Activated T-helper 2 cell treated with anti-CD3 and anti-CD28 coated beads, Interferon-gamma antibody, Interleukin-2, Interleukin-4, amounts not matched to agents 10 μg/mL and 5 μg/mL and 100 μg/mL, durations not matched to agents 14 hours and 24 hours and 36 hours (primary cell): ENCODE measurements around the gene CA10. TPM values are rescaled to one million over a fixed set of nuclear protein-coding genes. Genes with fewer than 3 reads are reported as not detected.

Experiments
- DNase-seq: peaks from one replicate; pipeline ENCODE4 v3.0.0; 2021; ENCODE audit warnings: low spot score
- H3K27ac Mint-ChIP-seq: one replicate; pipeline ENCODE4 v1.8.0; 2021; ENCODE audit warnings: mixed read lengths
- H3K27me3 Mint-ChIP-seq: one replicate; pipeline ENCODE4 v1.8.0; 2021; ENCODE audit warnings: low read depth, mixed read lengths
- H3K36me3 Mint-ChIP-seq: one replicate; pipeline ENCODE4 v1.8.0; 2021; ENCODE audit warnings: low read depth, mixed read lengths
- H3K4me1 Mint-ChIP-seq: one replicate; pipeline ENCODE4 v1.8.0; 2021; ENCODE audit warnings: low read depth, mixed read lengths
- H3K4me3 Mint-ChIP-seq: one replicate; pipeline ENCODE4 v1.8.0; 2021; ENCODE audit warnings: low read depth, mild to moderate bottlenecking, moderate library complexity, mixed read lengths
- H3K9me3 Mint-ChIP-seq: one replicate; pipeline ENCODE4 v1.8.0; 2021; ENCODE audit warnings: mixed read lengths
- intact Hi-C: fragments of 100-400 bp; cut with micrococcal nuclease; formaldehyde crosslinking; loops from one replicate; pipeline ENCODE4 v1.15.1; 2023
- total RNA-seq: library from RNA; stranded (reverse); gene quantifications from 2 replicates; pipeline ENCODE4 v1.2.3, GENCODE V29; 2022

The CA10 gene
- total RNA-seq, 1 donor from 2014 or later, result 0.32 TPM

- no peaks in the 10 kb centered on the region for H3K4me1 Mint-ChIP-seq
- intact Hi-C loops, result no loop called here
- no peaks in the 10 kb centered on the region for H3K9me3 Mint-ChIP-seq
- H3K4me3 Mint-ChIP-seq, result no peak overlapping the region
- H3K27ac Mint-ChIP-seq, result no peak overlapping the region
- no peak for DNase-seq
- H3K27me3 Mint-ChIP-seq, result peaks cover 5% of the 10 kb centered on the region
- H3K36me3 Mint-ChIP-seq, result no peaks in the 10 kb centered on the region
Measured at GRCh38 chr17:51638971-51639370, 519.5 kb downstream of the CA10 start.

GRCh38 chr17:51636291-51636690 lies 522.2 kb downstream of the CA10 start:
- no peaks in the 10 kb centered on the region for H3K4me1 Mint-ChIP-seq
- intact Hi-C loops, result no loop called here
- H3K9me3 Mint-ChIP-seq, result no peaks in the 10 kb centered on the region
- peaks cover 9% of the 10 kb centered on the region for H3K27me3 Mint-ChIP-seq
- no peak overlapping the region for H3K4me3 Mint-ChIP-seq
- H3K27ac Mint-ChIP-seq, result no peak overlapping the region
- no peak for DNase-seq
- H3K36me3 Mint-ChIP-seq, result no peaks in the 10 kb centered on the region

- H3K4me1 Mint-ChIP-seq, result no peaks in the 10 kb centered on the region
- no peaks in the 10 kb centered on the region for H3K9me3 Mint-ChIP-seq
- H3K4me3 Mint-ChIP-seq, result no peak overlapping the region
- peaks cover 8% of the 10 kb centered on the region for H3K27me3 Mint-ChIP-seq
- no peaks in the 10 kb centered on the region for H3K36me3 Mint-ChIP-seq
- intact Hi-C loops, result no loop called here
- no peak for DNase-seq
- H3K27ac Mint-ChIP-seq, result no peak overlapping the region
Measured at GRCh38 chr17:51630101-51630671, 528.3 kb downstream of the CA10 start.

DNA sequence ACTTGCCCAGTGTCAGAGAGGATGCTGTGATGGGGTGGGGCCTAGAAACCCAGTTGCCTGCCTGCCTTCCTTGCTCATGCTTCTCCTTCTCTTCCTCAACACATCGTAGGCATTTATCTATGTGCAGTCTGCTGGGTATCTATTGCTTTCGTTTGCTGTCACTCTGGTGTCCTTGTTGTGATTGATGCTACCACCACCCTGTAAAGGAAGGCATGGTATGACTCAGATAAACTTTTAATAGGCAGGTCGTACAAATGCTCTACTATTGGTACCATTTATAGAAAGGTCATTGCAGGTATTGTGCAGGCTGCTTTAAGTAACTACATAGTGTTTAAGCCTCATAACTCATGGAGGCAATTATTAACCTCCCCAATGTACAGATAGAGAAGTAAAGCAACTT lies 529.3 kb downstream of the CA10 start:
- intact Hi-C loops, result no loop called here
- H3K36me3 Mint-ChIP-seq, result no peaks in the 10 kb centered on the region
- H3K9me3 Mint-ChIP-seq, result no peaks in the 10 kb centered on the region
- peaks cover 8% of the 10 kb centered on the region for H3K27me3 Mint-ChIP-seq
- H3K4me3 Mint-ChIP-seq, result no peak overlapping the region
- H3K4me1 Mint-ChIP-seq, result no peaks in the 10 kb centered on the region
- no peak overlapping the region for H3K27ac Mint-ChIP-seq
- DNase-seq, result no peak

- intact Hi-C loops, result no loop called here
- peaks cover 8% of the 10 kb centered on the region for H3K27me3 Mint-ChIP-seq
- H3K27ac Mint-ChIP-seq, result no peak overlapping the region
- no peaks in the 10 kb centered on the region for H3K36me3 Mint-ChIP-seq
- no peak for DNase-seq
- H3K4me3 Mint-ChIP-seq, result no peak overlapping the region
- H3K9me3 Mint-ChIP-seq, result no peaks in the 10 kb centered on the region
- H3K4me1 Mint-ChIP-seq, result no peaks in the 10 kb centered on the region
Measured at GRCh38 chr17:51627779-51628178, 530.7 kb downstream of the CA10 start.

GRCh38 chr17:51618476-51618875 lies 540.0 kb downstream of the CA10 start:
- Mint-ChIP-seq H3K9me3 (no peaks in the 10 kb centered on the region), H3K27me3 (no peaks in the 10 kb centered on the region), H3K4me3 (no peak overlapping the region), H3K4me1 (no peaks in the 10 kb centered on the region), H3K27ac (no peak overlapping the region), H3K36me3 (no peaks in the 10 kb centered on the region)
- no peak for DNase-seq
- intact Hi-C loops, result no loop called here

DNA sequence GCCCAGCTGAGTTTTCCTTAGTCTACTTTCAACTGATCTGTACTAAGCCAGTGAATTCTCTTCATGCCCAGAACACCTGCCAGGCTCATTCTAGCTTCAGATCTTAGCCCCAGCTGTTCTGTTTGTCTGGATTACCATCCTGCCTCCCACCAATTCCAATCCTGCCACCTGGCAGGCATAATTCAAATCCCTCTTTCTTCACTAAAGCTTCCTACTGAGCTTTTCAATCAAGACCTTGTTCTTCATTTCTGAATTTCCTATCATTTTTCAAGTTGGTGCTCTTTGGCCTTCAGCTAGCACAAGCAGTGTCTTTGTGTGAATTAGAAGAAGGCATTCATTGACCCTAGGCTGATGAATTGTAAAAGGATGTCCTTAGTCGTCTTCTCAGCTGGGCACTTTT lies 540.5 kb downstream of the CA10 start:
- Mint-ChIP-seq H3K4me3 (no peak overlapping the region), H3K27me3 (no peaks in the 10 kb centered on the region), H3K4me1 (no peaks in the 10 kb centered on the region), H3K36me3 (no peaks in the 10 kb centered on the region), H3K27ac (no peak overlapping the region), H3K9me3 (no peaks in the 10 kb centered on the region)
- no peak for DNase-seq
- intact Hi-C loops, result no loop called here

DNA sequence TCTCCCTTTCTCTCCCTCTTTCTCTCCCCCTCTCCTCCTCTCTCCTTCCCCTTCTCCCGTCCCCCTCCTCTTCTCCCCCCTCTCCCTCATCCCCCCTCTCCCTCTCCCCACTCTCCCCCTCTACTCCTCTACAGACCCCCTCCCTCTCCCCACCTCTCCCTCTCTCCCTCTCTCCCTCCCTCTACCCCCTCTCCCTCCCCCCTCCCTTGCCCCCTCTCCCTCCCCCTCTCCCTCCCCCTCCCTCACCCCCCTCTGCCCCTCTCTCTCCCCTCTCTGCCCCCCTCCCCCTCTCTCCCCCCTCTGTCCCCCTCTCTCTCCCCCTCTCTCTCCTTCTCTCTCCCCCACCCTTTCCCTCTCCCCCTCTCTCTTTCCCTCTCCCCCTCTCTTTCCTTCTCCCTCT lies 545.3 kb downstream of the CA10 start:
- Mint-ChIP-seq H3K9me3 (no peaks in the 10 kb centered on the region), H3K4me3 (no peak overlapping the region), H3K27ac (no peak overlapping the region), H3K36me3 (no peaks in the 10 kb centered on the region), H3K4me1 (no peaks in the 10 kb centered on the region), H3K27me3 (no peaks in the 10 kb centered on the region)
- intact Hi-C loops, result no loop called here
- DNase-seq, result no peak

DNA sequence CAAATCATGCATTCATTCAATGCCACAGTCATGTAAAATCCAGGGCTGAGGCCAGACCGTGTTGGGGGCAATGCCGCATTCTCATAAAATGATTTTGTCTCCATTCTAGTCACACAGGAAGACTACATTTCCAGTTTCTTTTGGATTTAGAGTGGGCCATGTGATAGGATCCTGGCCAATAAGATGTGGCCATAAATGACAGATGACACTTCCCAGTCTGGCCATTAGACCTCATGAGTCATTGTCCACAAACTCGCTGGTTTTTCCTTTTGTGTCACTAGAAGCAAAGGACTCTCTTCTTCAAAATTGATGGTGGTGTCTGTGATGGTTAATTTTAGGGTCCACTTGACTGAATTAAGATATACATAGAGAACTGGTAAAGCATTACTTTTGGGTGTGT lies 545.8 kb downstream of the CA10 start:
- H3K27ac Mint-ChIP-seq, result no peak overlapping the region
- H3K9me3 Mint-ChIP-seq, result no peaks in the 10 kb centered on the region
- no peak overlapping the region for H3K4me3 Mint-ChIP-seq
- H3K36me3 Mint-ChIP-seq, result no peaks in the 10 kb centered on the region
- no peaks in the 10 kb centered on the region for H3K4me1 Mint-ChIP-seq
- no peaks in the 10 kb centered on the region for H3K27me3 Mint-ChIP-seq
- DNase-seq, result no peak
- intact Hi-C loops, result no loop called here

- Mint-ChIP-seq H3K27me3 (no peaks in the 10 kb centered on the region), H3K4me3 (no peak overlapping the region), H3K4me1 (no peaks in the 10 kb centered on the region)
Measured at GRCh38 chr17:51611585-51611984, 546.9 kb downstream of the CA10 start.

DNA sequence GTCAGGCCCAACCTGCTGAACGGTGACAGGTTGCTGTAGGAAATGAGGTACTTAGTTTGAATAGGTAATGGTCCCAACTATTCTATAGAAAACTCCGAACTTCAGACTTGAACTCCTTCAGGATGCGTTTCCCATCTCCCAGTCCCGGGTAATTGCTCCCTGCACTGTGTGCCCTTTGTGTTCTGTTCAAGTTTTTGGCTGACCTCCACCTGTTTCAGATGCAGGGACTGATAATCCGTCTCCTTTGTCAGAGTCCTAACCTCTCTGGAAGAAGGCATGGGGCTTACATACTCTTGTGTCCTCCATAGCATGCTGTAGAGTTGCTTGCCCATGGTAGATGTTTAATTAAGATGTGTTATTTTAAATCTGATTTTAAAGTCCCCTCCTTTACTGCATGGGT lies 547.7 kb downstream of the CA10 start:
- Mint-ChIP-seq H3K9me3 (no peaks in the 10 kb centered on the region), H3K4me3 (no peak overlapping the region), H3K36me3 (no peaks in the 10 kb centered on the region), H3K27ac (no peak overlapping the region), H3K4me1 (no peaks in the 10 kb centered on the region), H3K27me3 (no peaks in the 10 kb centered on the region)
- DNase-seq, result no peak
- intact Hi-C loops, result no loop called here

More at GRCh38 chr17:51611585-51611984, 546.9 kb downstream of the CA10 start:
- intact Hi-C loops, result no loop called here
- no peak for DNase-seq
- H3K27ac Mint-ChIP-seq, result no peak overlapping the region
- H3K36me3 Mint-ChIP-seq, result no peaks in the 10 kb centered on the region
- H3K9me3 Mint-ChIP-seq, result no peaks in the 10 kb centered on the region

DNA sequence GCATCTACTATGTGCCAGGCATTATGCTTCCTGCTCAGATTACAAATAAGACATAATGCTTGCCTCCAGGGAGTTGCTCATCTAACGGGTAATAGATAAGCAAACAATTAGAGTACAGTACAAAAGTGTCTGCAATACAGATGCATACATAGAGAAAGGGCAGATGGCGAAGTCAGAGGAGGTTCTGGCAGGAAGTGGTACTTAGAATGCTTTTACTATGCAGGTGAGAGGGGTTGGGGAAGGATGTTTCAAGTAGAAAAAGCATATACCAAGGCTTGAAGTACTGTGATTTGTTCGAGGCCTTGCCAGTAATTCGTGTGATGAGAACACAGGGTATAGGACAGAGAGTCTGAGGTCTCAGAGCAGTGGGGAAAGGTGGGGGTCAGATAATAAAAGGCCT lies 548.4 kb downstream of the CA10 start:
- no peaks in the 10 kb centered on the region for H3K9me3 Mint-ChIP-seq
- no peaks in the 10 kb centered on the region for H3K4me1 Mint-ChIP-seq

GRCh38 chr17:51608251-51608933 lies 550.1 kb downstream of the CA10 start:
- intact Hi-C loops, result no loop called here
- Mint-ChIP-seq H3K27ac (no peak overlapping the region), H3K9me3 (no peaks in the 10 kb centered on the region), H3K27me3 (no peaks in the 10 kb centered on the region), H3K4me1 (no peaks in the 10 kb centered on the region), H3K36me3 (no peaks in the 10 kb centered on the region), H3K4me3 (no peak overlapping the region)
- DNase-seq, result no peak

More for the DNA sequence above, 548.4 kb downstream of the CA10 start:
- Mint-ChIP-seq H3K4me3 (no peak overlapping the region), H3K27me3 (no peaks in the 10 kb centered on the region), H3K36me3 (no peaks in the 10 kb centered on the region), H3K27ac (no peak overlapping the region)
- intact Hi-C loops, result no loop called here
- no peak for DNase-seq
